GM21786 (cell line): ENCODE measurements around the gene WDR12.
"Not testable (repeated sequence)": the region's sequence is repeated elsewhere in the genome, so short reads cannot be mapped to it uniquely, and the experiment has no call there.

Experiments
- ATAC-seq: cut with Tn5 transposase; IDR thresholded peaks from one replicate; pipeline ENCODE4 v1.9.1; 2021; ENCODE audit not compliant: unreplicated experiment

Gene WDR12

DNA sequence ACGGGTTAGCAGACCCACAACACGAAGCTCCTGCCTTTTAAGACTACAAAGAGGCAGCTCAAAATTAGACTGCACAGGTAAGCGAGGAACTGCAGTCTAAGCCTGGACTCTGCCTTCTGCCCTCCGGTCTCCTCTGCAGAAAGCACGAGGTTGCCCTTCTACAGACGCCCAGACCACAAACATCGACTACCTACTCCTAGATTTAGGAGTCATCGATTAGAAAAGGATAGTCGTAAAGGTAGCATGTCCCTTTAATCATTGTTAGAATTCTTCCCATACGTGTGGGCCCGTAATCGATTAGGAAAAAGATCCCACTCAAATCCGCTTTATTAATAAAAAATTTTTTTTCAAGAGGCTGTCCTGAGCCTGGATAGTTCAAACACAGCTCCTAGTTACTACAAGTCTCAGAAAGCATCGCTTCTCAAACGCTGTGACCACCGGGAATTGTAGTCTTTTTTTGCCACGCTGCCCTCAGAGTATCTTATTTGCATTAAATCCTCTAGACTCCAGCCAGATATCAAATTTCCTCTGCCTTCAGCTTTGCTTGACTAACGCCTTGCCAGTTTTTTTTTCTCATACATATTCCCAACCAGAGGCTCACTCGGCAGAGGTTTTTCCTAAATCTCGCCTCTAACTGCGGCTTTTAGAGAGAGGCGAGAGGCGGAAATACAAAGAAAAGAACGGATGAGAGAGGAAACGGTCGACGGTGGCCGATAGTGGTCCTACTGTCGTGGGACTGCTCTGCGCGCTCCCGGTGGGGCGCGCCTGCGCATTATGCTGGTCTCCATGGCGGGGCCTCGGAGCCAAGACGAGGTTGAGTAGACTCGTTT, at the start of gene WDR12, which contains the start of gene CARF:
Gene WDR12 (minus strand): TSS at position 162 of the 830 bp plus-strand sequence. CDS start 197 bp downstream, outside the sequence.
Gene CARF (plus strand): TSS at position 764 of the 830 bp plus-strand sequence. CDS start 29,628 bp downstream, outside the sequence.
- peak; percentile 71 for ATAC-seq

DNA sequence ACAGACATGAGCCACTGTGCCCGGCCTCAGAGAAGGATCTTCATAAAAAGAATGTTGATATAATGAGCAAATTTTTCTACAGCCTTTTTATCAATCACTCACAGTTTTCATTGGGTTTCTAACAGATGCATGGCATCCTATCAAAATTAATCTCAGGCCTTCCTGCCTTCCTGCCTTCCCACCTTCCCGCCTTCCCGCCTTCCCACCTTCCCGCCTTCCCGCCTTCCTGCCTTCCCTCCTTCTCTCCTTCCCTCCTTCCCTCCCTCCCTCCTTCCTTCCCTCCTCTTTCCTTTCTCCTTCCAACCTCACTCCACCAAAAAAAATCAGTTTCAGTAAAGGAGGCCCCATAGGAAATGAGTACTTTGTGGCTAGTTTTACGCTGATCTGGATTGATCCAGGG, 49.1 kb upstream of the WDR12 start:
- no peak for ATAC-seq

DNA sequence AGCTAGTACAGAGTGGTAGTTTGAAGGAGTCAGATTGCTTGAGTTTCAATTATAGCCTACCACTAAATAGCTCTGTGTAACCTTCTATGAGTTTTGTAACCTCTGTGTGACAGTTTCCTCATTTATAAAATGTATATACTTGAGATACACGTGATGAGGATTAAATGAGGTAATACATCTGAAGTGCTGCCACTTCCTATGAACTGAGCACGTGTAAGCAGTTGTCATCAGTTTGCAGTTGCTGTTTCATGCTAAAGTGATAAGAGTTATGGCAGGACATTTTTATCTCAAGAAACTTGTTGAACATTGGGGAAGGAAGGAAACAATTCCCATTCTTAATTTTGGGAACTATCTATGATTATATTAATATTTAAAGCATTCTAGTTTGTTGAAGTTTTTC, 39.1 kb upstream of the WDR12 start:
- ATAC-seq: no peak

DNA sequence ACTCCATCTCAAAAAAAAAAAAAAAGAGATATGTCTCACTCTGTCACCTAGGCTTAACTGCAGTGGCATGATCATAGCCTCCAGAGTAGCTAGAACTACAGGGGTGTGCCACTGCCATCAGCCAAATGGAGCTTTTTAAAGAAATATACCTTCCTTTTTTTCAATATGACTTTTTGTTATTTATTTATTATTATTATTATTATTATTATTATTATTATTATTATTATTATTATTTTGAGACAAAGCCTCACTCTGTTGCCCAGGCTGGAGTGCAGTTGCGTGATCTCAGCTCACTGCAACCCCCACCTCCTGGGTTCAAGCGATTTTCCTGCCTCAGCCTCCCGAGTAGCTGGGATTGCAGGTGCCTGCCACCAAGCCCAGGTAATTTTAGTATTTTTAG, 37.9 kb upstream of the WDR12 start:
- not testable (repeated sequence) for ATAC-seq

DNA sequence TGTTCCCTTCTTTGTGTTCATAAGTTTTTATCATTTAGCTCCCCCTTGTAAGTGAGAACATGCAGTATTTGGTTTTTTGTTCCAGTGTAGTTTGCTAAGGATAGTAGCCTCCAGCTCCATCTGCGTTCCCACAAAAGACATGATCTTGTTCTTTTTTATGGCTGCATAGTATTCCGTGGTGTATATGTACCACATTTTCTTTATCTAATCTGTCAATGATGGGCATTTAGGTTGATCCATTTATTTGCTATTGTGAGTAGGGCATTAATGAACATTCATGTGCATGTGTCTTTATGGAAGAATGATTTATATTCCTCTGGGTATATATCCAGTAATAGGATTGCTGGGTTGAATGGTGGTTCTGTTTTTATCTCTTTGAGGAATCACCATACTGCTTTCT, 34.0 kb upstream of the WDR12 start:
- ATAC-seq: no peak

DNA sequence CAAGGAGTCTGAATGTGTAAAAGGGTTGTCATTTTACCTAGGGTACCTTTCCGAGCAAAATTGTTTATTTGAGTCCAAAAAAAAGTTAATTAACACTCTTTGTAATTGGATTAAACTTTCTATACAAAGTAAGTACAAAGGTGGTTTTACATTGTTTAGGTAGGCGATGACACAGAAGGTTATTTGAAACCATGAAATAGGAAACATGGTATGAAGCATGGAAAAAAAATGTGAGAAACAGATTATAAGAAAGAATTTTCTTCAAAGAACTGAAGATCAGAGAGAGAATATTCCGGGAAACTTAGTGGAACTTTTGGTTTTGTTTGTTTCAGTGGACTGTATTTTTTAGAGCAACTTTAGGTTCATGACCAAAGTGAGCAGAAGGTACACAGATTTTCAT, 33.3 kb upstream of the WDR12 start:
- ATAC-seq: no peak

DNA sequence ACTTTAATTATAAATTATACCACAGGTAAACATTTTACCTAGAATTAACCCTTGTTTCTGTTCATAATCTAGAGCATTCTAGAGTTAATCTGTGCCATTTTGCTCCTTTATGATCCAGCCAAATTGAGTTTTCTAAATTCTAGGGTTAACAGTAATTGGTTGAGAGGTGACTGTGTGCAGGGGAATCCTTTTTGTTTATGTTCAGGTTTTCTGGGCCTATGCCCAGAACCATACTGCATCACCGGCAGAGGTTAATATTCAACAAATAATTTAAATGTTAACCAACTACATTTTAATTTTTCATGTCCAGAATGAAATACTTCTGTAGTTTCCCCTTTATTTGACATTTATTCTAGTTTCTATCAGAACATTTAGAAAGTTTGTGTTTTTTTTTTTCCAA, 32.9 kb upstream of the WDR12 start:
- no peak for ATAC-seq

DNA sequence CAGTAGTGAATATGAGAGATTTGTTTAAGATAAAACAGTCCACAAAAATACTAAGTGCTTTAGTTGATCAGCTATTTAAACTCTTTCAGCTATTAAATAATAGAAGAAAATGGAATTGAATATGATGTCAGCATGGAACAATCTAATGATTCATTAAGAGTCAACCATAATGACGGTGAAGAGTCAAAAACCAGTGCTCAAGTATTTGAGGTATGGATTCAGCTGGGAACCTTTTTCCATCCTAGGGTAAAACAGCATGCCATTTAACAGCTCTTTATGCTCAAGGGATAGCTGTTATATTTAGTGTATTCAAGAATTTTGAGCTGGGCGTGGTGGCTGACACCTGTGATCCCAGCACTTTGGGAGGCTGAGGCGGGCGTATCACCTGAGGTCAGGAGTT, 30.3 kb upstream of the WDR12 start:
- no peak for ATAC-seq

DNA sequence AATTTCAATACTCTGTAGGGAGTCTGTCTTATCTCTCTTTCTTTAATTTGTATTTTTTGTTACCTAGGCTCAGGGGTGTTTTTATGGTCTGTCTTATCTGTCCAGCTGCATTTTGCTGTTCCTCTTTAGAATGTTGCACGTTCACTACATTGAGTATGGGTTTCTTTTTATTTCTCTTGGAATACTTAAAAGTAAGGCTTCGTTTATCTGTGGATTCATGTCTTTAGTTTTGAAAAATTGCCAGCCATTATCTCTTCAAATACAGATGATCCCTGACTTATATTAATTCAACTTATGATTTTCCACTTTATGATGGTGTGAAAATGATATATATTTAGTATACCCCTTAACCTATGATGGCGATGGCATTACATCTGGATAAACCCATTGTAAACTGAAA, 27.5 kb upstream of the WDR12 start:
- ATAC-seq: no peak

DNA sequence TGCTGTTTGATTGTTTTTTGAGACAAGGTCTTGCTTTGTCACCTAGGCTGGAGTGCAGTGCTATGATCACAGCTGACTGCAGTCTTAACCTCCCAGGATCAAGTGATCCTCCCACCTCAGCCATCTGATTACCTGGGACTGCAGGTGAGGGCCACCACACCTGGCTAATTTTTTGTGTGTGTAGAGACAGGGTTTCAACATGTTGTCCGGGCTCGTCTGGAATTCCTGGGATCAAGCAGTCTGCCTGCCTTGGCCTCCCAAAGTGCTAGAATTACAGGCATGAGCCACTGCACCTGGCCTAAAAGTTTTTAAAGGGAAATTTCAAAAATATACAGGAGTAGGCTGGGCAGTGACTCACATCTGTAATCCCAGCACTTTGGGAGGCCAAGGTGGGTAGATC, 23.0 kb upstream of the WDR12 start:
- ATAC-seq: no peak

DNA sequence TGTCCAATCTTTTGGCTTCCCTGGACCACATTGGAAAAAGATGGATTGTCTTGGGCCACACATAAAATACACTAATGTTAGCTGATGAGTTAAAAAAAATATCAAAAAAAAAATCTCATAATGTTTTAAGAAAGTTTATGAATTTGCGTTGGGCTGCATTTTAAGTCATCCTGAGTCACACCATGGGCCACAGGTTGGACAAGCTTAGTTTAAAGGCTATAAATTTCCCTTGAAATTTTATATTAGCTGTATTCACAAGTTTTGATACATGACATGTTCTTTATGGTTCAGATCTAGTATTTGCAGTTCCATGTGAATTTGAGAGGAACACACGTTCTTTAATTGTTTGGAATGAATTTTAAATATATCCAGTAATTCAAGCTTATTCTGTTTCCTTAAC, 22.5 kb upstream of the WDR12 start:
- ATAC-seq: no peak

DNA sequence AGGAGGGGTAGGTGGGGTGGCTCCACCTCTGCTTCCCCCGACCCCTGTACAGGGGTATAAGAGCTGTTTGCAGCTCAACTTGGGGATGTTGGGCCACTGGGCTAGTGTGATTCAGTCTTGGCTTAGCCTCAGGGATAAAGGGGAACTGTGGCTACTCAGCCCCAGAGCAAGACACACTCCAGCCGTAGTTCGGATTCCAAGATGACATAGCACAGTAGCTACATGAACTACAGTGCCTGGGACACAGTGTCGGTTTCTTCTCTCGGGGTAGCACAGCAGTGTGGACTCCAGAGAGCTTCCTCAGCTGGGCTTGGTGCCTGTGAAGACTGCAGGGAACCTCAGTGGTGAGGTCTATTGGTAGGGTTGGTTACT, 21.7 kb upstream of the WDR12 start:
- no peak for ATAC-seq

DNA sequence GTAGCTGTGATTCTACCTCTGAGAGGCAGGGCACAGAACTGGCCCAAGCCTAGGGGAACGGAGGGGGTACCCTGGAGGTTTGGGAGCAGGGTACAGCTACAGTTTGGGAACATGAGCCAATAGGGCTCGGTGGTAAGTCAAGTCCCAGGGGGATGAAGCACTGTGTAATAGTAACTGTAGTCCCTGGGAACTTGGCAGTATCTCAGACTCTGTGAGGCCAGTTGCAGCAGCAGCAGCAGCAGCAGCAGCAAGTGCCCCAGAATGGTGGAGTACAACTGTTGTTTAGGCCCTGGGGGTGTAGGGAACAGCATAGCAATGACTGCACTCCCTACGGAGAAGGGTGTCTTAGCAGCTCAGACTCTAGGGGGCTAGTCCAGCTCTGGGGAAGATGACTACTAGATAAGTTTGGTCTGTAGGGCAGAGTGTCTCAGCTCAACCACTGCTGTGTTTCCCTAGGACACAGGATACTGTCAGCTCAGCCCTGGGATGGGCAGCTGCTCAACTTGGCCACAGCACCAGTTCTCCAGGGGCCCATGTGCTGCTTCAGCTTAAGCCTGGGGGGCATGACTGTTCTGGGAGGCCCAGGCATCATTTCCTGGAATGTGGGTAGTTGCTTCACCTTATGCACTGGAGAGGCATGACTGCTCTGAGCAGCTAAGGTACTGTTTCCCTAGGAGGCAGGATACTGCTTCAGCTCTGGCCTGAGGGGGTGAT, 21.1 kb upstream of the WDR12 start:
- ATAC-seq: no peak

DNA sequence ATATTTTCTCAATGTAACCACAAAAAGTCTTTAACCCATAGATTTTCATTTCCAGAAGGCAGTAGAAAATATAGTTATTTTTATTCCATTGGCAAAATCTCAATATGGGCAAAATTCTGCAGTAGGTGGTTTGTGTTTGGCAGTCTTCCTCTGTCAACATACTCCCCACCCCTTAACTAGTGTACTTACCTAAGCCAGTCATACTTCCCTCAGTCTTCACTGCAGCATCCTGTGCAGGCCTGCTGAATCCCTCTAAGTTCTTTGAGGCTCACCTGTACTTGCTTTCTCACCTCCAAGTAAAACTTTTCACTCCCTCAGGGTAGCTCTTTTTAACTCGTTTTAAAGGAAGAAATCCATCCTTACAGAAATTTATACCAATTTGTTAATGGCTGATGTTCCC, 7.4 kb upstream of the WDR12 start:
- ATAC-seq: no peak

DNA sequence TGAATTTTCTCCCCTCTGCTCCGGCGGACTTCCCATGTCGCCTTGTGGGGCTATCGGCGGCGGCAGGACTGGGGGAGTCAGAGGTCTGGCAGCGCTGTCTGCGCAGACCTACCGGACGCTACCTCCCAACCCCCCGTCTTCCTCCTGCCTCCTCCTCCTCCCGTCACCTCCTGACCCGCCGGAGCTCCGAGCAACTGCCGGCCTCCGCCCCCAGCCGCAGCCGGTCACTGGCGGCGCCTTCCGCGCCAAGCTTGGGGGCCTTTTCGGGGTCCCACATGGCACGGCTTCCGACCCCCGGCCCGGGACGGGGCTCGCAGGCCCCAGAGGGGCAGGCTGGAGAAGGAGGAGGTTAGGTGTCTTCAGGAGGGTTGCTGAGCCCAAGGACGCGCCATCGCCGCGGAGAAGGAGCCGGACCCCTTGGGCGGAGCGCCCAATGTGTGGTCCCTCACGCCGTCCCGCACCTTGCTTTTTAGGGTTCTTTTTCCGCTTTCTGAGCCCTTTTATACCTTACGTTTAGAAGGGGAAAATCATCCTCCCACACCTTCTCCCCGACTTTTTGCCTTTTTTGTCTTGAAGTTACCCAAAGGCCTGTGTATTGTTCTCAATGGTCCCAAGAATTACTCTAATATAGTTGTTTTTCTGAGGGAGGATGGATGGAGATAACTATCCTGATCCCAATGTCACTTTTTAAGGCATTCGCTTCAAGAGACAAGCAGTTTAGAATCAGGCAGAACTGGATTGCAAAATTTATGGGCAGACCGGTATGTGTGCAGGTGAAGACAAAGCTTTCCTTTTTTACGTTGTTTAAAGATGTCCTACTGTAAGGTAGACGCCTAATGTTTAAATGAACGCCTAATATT, 1.1 kb upstream of the WDR12 start:
- ATAC-seq: peak; percentile 44

DNA sequence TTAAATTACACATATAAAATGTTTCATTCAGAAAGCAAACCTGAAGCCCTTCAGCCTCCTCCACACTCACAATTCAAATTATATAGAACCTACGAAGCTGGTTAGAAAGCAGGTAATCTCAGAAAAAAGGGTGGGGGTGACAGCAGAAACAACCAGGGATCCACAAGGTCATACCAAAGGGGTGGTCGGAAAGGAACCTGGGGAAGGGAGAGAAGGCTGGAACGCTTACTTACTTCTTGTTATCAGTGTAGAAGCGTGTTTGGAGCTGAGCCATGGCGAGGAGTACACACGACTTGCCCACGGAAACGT, 316 bp downstream of the WDR12 start:
- peak; percentile 14 for ATAC-seq

DNA sequence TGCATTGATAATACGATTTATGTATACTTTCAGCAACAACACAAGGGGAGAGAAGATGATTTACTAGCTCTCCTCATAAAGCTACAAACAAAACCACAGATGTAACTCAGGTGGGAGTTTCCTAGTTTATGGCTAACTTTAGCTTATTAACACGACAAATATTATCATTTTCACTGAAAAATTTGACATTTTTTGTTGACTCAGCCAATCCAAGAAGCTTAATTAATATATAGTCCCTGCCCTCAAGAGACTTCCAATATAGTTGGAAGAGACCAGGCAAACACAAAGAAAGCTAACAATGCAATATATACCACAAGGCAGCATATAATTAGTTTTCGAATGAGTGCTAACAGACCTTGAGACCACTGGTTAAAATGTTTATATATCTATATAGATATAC, 775 bp downstream of the WDR12 start:
- ATAC-seq: no peak

DNA sequence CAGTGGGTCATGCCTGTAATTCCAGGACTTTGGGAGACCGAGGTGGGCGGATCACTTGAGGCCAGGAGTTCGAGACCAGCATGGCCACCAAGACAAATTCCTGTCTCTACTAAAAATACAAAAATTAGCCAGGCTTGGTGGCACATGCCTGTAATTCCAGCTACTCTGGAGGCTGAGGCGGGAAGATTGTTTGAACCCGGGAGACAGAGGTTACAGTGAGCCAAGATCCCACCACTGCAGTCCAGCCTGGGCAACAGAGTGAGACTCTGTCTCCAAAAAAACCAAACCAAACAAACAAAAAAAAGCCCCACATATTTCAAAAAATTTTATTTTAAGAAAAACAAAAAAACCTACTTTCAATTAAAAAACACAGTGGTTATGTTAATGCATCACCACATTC, 1.2 kb downstream of the WDR12 start:
- not testable (repeated sequence) for ATAC-seq

DNA sequence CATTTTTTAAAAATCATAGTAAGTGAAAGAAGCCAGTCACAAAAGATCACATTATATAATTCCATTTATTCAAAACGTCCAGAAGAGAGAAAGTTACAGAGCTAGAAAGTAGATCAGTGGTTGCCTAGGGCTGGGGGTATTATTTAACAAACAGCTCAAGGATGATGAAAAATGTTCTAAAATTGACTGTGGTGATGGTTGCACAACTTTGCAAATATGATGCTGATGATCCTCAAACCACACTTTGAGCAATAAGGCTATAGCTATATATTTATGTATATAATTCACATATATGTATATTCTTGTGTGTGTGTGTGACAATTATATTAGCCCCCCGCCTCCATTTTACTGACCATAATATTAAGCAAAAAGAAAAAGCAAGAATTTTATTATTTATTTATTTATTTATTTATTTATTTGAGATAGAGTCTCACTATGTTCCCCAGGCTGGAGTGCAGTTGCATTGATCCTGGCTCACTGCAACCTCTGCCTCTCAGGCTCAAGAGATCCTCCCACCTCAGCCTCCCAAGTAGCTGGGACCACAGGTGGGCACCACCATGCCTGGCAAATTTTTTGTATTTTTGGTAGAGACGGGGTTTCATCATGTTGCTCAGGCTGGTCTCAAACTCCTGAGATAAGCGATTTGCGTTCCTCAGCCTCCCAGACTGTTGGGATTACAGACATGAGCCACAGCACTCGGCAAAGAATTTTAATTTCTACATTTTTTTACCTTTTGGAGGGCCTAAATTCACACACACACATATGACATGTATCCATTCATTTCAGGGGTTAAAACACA, 1.9 kb downstream of the WDR12 start:
- no peak for ATAC-seq

DNA sequence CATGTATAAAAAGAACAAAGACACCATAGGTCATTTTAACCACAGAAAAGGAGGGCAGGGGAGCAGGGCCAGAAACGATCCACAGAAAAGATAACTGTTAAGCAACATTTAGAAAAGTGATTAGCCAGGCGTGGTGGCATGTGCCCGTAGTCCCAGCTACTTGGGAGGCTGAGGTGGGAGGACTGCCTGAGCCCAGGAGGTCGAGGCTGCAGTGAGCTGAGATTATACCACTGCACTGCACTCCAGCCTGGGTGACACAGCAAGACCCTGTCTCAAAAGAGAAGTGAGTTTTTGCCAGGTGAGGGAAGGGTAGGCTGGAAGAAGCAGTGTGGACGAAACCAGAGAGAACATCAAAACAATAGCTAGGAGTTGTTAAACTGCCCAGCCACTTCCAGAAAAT, 3.3 kb downstream of the WDR12 start:
- no peak for ATAC-seq

DNA sequence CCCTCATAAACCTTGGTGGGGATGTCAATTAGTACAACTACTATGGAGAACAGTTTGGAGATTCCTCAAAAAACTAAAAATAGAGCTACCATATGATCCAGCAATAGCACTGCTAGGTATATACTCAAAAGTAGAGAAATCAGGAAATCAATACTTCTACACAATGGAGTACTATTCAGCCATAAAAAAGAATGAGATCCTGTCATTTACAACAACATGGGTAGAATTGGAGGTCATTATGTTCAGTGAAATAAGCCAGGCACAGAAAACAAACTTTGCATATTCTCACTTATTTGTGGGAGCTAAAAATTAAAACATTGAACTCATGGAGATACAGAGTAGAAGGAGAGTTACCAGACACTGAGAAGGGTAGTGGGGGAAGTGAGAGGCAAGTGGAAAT, 6.0 kb downstream of the WDR12 start:
- not testable (repeated sequence) for ATAC-seq
